ENCODE results near the gene MBD3L3.

DNA sequence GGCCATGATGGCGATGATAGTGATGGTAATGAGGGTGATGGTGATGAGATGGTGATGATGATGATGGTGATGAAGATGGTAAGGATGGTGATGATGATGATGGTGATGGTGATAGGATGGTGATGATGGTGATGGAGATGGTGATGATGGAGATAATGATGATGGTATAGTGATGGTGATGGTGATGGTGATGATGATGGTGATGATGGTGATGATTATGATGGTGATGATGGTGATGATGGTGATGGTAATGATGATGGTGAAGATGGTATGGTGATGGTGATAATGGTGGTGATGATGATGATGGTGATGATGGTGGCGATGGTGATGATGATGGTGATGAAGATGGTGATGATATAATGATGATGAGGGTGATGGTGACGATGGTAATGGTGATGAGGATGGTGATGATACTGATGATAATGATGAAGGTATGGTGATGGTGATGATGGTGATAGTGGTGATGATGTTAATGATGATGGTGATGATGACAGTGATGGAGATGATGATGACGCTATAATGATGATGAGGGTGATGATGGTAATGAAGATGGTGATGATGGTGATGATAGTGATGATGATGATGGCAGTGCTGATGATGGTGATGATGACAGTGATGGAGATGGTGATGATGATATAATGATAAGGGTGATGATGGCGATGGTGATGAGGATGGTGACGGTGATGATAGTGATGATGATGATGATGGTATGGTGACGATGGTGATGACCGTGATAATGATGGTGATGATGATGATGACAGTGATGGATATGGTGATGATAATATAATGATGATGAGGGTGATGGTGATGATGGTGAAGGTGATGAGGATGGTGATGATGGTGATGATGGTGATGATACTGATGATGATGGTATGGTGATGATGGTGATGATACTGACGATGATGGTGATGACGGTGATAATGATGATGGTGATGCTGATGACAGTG lies 48.5 kb upstream of the MBD3L3 start:
- TF ChIP-seq POLR2AphosphoS5 (IDR thresholded peaks at IDR 0.05; ENCODE audit: low read depth, low read length) (no peak), REST (IDR thresholded peaks at IDR 0.05; ENCODE audit: insufficient read depth in 1 of 2, low read depth in 2 of 2, low read length in 2 of 2) (no peak), FOXP2 (optimal IDR thresholded peaks at IDR 0.05; ENCODE audit: borderline replicate concordance, extremely low read depth, extremely low read length, insufficient read depth) (no peak), TAF1 (IDR thresholded peaks at IDR 0.05; ENCODE audit: borderline replicate concordance, insufficient read depth, low read length) (no peak), SIN3A (IDR thresholded peaks at IDR 0.05; ENCODE audit: borderline replicate concordance, insufficient read depth, low read length) (no peak)
